ENCODE data around the gene EVL. TPM values are rescaled to one million over a fixed set of nuclear protein-coding genes. Genes with fewer than 3 reads are reported as not detected.
"Not testable (repeated sequence)": the region's sequence is repeated elsewhere in the genome, so short reads cannot be mapped to it uniquely, and the experiment has no call there.

EVL gene
- polyA plus RNA-seq, 1 donor = 163 TPM

- not testable (repeated sequence) for DNase-seq
Observed at GRCh38 chr14:100064335-100065092, 708 bp upstream of the EVL start.

GRCh38 chr14:100065942-100066574 is 836 bp downstream of the EVL start:
- no peak for DNase-seq

- DNase-seq = no peak
Observed at GRCh38 chr14:100066962-100067361, 1.7 kb downstream of the EVL start.

- no peak for DNase-seq
Observed at GRCh38 chr14:100067481-100067880, 2.3 kb downstream of the EVL start.

- no peak for DNase-seq
Observed at GRCh38 chr14:100067971-100068959, 3.0 kb downstream of the EVL start.

DNA sequence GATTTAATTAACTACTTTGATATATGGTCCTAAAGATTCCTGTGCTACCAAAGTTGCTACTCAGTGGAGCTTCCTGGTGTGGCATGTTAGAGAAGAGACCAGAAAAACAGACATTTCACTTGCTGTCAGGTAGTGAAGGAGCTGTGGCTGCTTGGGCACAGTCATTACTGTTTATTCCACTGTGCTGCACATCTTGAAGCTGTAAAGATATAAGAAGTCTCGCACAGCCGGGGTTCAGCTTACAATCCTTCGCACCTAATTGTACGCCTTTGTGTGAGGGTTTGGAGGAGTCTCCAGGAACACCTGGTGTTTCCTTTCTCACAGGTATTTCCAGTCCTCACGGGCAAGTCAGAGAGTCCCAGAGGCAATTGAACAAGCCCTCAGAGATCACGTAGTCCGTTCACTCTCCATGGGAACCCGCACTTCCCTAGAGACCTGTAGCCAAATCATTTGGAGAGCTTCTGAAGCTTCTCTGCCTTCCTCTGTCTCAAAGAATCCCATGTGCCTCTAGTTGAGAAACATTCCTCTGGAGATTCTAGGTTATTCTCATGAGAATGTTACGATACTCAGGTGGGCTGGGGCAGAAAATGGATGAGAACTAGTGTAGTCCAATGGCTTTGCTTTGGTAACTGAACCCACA is 4.1 kb downstream of the EVL start:
- DNase-seq = no peak

- no peak for DNase-seq
Observed at GRCh38 chr14:100070310-100070709, 5.1 kb downstream of the EVL start.

- DNase-seq = no peak
Observed at GRCh38 chr14:100071545-100071944, 6.3 kb downstream of the EVL start.

DNA sequence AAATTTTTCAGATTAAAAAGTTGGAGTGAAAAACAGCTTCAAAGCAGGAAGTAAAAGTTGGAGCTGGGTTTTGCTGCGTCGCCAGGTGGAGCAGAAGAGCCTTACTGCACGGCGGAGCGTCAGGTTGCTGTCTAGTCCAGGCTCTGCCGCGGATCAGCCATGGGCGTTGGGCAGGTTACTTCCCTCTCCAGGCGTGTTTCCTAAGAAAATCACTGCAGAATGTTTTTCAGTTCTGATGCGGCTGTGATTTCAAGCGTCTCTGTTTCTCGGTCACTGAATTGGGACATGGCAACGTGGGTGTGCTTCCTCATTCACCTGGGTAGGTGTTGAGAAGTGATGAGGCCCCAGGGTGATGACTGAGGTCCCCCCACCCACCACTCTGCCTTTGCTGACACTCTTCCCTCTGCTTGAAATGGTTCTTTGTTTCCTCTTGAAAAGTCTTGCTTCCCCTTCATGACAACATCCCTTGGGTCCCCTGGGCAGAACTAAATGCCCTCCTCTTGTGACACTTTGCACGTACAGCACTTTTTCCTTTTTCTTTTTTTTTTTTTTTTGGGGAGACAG is 7.6 kb downstream of the EVL start:
- no peak for DNase-seq

- no peak for DNase-seq
Observed at GRCh38 chr14:100073576-100074430, 8.6 kb downstream of the EVL start.

- DNase-seq = no peak
Observed at GRCh38 chr14:100074431-100075100, 9.3 kb downstream of the EVL start.

DNA sequence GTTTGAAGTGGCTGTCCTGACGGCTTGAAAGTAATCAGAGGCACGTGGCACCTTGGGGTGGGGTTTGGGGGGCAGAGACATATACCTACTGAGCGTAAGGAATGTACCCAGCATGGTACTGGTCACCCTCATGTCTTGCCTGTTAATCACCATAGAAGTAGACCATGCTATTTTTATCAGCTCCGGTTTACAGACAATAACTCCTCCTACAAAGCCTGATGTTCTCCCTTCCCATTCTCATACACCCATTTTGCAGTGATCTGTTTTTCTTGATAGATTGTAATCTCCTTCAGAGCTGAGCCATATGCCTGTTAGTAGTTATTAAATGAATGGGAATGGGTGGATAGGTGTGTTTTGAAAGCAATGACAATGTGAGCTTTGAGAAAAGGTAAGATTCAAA is 10.5 kb downstream of the EVL start:
- no peak for DNase-seq

- DNase-seq = no peak
Observed at GRCh38 chr14:100076133-100076532, 10.9 kb downstream of the EVL start.

- no peak for DNase-seq
Observed at GRCh38 chr14:100076606-100077005, 11.4 kb downstream of the EVL start.

DNA sequence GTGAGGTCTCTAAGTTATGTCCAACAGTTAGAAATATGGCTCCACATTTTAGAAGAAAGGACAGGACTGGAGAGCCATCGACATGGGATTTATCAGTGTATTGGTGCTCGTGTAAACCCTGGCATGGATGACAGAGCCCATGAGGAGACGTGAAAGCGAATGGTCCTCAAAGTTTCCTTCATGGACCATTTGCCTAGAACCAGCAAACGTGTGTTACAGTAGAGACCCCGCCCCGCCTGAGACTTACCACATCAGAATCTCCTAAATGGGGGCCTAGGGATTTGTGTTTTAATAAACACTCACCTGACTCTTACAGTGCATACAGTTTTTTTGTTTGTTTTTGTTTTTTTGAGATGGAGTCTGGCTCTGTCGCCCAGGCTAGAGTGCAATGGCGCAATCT is 12.2 kb downstream of the EVL start:
- no peak for DNase-seq

GRCh38 chr14:100078216-100078803 is 13.1 kb downstream of the EVL start:
- DNase-seq = no peak

DNA sequence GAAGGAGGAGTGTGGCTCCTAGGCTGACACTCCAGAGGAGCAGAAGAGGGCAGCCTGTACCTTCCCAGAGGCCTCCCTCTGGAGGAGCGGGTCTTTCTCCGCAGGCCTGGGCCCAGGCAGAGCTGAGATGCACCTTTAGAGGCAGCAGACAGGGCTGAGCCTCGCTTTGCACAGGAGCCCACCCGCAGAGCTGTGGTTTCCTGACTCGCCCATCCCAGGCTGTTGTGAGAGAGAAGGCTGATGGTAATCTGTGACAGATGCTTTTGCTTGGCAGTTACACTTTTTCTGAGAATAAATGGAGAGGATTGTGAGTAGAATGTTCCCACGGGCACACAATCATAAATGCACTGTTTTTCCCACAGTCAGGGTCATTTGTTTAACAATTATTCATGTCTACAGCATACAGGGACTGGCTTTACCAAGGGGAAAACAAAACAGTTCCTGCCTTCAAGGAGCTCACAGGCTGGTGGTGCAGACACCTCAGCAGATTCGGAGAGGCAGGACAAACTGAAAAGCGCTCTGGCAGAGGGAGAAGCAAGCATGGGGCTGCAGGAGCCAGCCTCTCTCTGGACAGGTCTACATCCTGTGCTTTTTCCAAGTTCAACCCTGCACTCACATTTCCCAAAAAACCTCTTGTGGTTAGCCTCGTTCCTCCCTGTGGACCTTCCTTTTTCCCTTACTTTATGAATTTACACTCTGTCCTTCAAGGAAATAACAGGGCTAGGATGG is 13.9 kb downstream of the EVL start:
- DNase-seq = no peak

- DNase-seq = no peak
Observed at GRCh38 chr14:100079726-100080005, 14.4 kb downstream of the EVL start.

DNA sequence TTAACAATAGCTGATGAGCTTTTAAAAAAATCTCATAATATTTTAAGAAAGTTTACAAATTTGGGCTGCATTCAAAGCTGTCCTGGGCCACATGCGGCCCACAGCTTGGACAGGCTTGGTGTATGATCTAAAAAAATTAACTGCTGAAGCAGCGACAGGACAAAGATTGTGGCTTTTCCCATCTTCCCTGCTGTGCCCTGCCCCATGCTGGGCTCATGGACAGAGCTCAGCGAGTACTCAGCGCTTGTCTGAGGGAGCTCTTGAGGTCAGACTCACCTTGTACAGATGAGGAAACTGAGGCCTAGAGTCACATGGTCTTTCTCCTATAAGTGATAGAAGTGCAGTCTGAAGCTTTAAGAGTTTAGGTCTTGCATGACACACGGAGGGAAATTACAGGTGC is 15.0 kb downstream of the EVL start:
- DNase-seq = no peak
